ENCODE measurements around the gene SOWAHC.
"Not testable (repeated sequence)": the region's sequence is repeated elsewhere in the genome, so short reads cannot be mapped to it uniquely, and the experiment has no call there.

The SOWAHC gene

GRCh38 chr2:109616184-109616583 is 2.0 kb downstream of the SOWAHC start:
- DNase-seq = no peak

GRCh38 chr2:109619032-109619615 is 5.0 kb downstream of the SOWAHC start:
- DNase-seq = no peak

DNA sequence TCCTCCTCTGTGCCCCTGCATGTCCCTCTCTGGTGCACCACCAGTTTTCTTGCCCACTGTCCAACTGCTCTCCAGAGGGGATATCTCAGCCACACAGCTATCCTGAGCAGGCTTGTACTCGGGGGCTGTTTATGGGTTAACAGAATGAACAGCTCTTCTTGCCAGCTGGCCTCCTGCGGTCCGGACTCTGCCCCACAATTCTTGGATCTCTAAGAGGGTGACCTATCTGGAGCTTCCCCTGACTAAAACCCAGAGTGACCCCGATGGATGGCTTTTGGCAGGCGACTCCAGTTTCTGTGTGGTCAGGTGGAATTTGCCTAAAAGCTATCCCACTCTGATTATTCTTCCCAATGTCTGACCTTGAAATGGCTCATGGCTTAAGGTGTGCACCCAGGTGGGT is 9.1 kb downstream of the SOWAHC start:
- no peak for DNase-seq

DNA sequence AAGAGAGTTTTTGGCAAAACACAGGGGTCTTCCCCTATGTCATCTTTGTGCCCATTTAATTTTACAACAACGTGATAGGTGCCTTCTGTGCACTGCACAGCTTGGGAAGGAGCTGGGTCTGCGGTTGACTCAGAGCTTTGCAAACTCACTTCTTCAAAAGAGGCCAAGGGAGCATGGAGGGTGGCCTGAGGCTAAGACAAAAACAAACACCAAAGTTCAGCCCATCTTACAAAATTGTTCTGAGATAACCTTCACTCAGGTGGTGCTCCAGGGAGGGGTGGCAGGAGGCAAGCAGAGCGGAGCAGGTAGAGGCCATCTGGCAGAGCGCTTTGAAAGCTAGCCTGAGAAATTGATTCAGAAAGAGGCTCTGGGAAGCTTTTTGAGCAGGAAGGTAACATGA is 9.8 kb downstream of the SOWAHC start:
- no peak for DNase-seq

DNA sequence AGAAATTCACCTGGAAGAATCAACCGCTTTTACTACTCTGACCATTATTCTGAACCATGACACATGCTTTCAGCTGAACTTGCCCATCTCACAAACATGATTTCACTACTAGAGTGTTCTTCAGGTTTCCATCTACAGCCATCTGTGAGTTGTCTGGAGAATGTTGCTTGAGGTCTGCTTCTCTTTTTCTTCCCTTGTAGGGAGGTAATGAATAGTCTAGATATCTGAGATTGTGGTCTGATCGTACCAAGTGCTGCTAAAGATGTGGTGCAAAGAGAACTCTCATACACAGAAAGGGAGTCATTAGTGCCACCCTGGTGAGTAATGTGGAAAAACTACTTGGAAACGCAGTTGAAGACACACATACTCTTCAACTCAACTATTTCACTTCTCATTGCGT is 10.2 kb downstream of the SOWAHC start:
- no peak for DNase-seq

GRCh38 chr2:109628321-109628720 is 14.2 kb downstream of the SOWAHC start:
- DNase-seq = not testable (repeated sequence)

DNA sequence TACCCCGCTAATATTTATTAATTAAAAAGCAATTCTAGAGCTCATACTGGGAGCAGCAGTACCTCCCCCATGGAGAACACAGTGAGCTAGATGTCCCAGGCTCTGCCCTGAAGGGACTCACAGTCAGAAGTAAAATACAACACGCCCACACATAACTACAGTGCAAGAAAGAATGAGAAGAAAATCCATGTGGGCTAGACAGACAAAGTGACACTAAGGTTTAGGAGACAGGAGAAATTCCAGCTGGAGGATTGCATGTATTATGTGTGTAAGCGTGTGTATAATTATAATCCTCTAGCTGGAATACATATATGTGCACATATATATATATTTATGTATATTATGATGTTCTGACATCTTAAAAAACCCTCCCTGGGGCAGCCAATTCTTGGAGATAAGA is 15.7 kb downstream of the SOWAHC start:
- no peak for DNase-seq

- no peak for DNase-seq
Measured at GRCh38 chr2:109630441-109631430, 16.6 kb downstream of the SOWAHC start.

GRCh38 chr2:109631741-109632140 is 17.6 kb downstream of the SOWAHC start:
- no peak for DNase-seq

DNA sequence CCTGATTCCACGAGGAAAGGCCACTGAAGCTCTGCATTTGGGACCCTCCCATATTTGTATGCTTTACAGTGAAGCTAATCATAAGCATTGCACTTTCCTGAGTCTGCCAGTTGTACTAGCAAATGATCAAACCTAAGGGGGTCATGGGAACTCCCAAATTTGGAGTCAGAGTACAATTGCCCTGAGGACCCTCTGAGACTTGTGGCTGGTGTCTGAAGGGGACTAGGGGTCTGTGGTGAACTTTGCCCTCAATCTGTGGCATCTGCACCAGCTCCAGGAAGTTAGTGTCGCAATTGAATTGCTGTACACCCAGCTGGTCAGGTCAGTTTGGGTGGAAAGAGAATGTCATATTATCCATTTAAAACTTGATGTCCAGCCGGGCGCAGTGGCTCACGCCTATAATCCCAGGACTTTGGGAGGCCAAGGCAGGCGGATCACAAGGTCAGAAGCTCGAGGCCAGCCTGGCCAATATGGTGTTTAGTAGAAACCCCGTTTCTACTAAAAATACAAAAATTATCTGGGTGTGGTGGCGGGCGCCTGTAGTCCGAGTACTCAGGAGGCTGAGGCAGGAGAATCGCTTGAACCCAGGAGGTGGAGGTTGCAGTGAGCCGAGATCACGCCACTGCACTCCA is 18.1 kb downstream of the SOWAHC start:
- DNase-seq = no peak

GRCh38 chr2:109633284-109633961 is 19.3 kb downstream of the SOWAHC start:
- DNase-seq = no peak

- no peak for DNase-seq
Measured at GRCh38 chr2:109635426-109636304, 21.5 kb downstream of the SOWAHC start.

DNA sequence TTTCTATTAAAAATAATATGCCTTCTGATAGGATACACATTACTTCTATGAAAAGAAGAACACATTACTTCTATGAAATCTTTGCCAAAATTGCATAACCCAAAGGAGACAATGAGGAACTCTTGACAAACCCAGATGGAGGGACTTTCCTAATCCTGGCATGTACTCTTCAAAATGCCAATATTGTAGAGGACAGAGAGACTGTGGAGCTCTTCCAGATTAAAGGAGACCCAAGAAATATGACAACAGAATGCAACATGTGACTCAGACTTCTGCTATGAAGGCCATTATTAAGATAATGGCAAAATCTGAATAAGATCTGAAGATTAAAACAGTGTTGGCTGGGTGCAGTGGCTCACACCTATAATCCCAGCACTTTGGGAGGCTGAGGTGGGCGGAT is 22.2 kb downstream of the SOWAHC start:
- no peak for DNase-seq

DNA sequence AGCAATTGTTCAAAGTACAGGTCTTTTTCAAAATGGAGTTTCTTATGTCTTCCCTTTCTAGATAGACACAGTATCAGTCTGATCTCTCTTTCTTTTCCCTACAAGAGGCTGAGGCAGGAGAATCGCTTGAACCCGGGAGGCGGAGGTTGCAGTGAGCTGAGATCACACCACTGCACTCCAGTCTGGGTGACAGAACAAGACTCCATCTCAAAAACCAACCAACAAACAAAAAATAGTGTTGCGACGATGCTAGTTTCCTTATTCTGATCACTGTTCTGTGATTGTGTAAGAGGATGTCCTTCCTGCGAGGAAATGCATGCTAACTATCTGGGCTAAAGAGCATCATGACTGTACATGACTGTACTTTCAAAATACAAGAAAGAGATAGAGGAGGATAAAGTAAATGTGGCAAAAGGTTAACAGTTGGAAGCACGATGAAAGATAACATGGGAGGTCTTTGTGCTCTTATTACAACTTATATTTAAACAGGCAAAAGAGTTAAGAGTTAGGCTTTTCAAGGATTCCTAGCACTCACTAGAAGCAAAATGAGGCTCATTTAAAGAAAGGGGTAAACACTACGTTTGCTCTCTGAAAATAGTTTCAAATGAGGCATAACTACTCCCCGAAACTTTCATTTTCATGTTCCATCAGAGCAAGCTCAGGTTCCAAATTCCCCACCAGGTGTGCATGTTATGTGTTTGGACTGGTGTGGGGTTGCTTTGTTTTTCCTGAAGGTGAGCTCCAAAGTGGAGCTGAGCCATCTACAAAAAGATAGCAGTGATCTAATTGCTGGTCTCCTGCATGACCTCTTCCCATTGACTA is 23.8 kb downstream of the SOWAHC start:
- DNase-seq = no peak

GRCh38 chr2:109638795-109639194 is 24.6 kb downstream of the SOWAHC start:
- DNase-seq = no peak

DNA sequence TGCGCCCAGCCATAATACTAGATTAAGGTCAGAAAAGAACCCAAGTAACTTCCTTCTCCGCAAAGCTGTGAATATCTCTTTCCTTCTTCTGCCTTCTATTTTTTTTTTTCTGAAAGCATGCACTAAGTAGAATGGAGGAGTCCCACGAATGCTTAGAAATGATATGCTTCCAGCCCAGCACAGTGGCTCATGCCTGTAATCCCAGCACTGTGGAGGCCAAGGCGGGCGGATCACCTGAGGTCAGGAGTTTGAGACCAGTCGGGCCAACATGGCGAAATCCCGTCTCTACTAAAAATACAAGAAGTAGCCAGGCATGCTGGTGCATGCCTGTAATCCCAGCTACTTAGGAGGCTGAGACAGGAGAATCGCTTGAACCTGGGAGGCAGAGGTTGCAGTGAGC is 25.8 kb downstream of the SOWAHC start:
- DNase-seq = not testable (repeated sequence)

- peak; percentile 3 for DNase-seq
Measured at GRCh38 chr2:109644571-109645275, 30.6 kb downstream of the SOWAHC start.

DNA sequence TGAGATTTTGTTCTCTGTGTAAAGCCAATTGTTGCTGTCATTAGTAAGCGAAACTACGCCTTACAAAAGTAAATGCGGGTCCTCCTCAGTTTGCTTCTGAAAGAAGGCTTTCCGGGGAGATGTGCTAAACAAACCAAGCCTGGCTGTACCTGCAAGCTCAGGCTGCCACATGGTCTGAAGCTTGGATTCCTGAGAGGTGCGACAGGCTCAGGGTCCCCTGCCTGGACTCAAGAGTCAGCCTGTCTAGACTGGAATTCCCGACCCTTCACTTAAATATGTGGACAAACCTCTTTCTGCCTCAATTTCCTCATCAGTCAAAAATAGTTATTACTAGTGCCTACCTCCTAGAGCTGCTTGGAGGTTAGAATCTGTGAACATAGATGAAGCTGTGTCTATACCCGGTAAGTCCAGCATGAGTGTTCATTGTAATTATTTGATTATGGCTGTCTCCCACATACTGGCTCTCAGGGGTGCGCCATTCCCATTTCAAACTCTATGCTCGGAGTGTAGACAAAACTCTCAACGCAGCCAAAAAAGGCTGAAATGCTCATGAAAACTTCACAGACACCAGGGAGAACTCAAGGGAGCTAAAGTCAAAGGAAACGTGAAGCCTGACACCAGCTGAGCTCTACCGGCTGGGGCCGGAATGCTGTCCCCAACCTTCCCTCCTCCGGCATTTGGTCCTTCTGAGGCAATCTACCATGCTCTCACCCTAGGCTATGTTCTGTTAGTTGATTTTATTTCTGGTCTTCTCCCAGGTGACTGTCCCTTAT is 31.4 kb downstream of the SOWAHC start:
- DNase-seq = no peak

GRCh38 chr2:109646961-109647360 is 32.8 kb downstream of the SOWAHC start:
- no peak for DNase-seq

DNA sequence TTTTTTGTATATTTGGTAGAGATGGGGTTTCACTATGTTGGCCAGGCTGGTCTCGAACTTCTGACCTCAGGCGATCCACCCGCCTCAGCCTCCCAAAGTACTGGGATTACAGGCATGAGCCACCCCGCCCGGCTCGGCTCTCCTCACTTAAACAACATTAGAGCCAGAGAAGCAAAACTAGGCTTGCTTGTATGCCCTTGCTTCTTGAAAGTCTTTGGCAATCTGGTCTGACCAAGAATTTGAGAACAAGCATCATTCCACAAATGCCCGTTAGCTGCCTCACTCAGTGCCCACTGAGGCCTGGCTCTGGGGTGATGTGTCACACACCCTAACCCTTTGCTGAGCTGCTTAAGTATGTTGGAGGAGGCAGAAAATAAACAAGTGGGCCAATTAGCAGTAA is 33.5 kb downstream of the SOWAHC start:
- DNase-seq = no peak
